Measurements from ENCODE around the gene SHMT1.
"Not testable (repeated sequence)": the region's sequence is repeated elsewhere in the genome, so short reads cannot be mapped to it uniquely, and the experiment has no call there.

DNA sequence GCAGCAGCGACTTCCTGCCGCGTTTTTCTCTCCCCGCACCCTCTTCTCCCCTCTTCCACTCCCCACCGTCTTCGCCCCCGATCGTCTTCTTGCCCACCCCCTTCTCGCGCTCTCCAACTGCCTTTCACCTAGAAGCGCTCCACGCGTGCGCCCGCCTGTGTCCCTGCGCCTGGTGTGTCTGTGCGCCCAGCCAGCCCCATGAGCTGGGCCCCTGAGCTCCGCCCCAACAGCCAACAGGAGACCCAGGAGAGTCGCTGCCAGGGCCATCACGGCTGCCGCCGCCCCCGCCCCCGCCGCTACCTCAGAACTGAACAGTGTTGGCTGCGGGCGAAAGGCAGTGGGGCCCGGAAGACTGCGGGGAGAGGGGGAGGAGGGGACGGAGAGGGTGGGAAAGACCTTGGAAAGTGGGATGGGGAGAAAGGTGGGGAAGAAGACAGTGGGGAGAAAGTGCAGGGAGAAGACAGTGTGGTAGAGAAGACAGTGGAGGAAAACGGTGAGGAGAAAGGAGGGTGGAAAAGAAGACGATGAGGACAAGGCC is 48.7 kb upstream of the SHMT1 start:
- TF ChIP-seq, protein P1, sequence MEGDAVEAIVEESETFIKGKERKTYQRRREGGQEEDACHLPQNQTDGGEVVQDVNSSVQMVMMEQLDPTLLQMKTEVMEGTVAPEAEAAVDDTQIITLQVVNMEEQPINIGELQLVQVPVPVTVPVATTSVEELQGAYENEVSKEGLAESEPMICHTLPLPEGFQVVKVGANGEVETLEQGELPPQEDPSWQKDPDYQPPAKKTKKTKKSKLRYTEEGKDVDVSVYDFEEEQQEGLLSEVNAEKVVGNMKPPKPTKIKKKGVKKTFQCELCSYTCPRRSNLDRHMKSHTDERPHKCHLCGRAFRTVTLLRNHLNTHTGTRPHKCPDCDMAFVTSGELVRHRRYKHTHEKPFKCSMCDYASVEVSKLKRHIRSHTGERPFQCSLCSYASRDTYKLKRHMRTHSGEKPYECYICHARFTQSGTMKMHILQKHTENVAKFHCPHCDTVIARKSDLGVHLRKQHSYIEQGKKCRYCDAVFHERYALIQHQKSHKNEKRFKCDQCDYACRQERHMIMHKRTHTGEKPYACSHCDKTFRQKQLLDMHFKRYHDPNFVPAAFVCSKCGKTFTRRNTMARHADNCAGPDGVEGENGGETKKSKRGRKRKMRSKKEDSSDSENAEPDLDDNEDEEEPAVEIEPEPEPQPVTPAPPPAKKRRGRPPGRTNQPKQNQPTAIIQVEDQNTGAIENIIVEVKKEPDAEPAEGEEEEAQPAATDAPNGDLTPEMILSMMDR (IDR thresholded peaks at IDR 0.05): not testable (repeated sequence)
- not testable (repeated sequence) for TF ChIP-seq POLR2A (IDR thresholded peaks at IDR 0.05)

Data from stomach (tissue), 4 donors.